Cardiac fibroblast (primary cell): ENCODE measurements around the gene CDK6.

Experiments
- DNase-seq, 2 donors: peaks; one replicate each; pipeline versions ENCODE4 v3.0.0 to v3.0.0-alpha.2; 2010; ENCODE audit warnings: low read depth in 2 of 2
- H3K4me3 ChIP-seq, 2 donors: replicated peaks in 1 of 2; 1 replicate in 1 of 2; 2 replicates in 1 of 2; pipeline ENCODE4 v1.5.1; 2011; ENCODE audit warnings: low read depth in 2 of 2, low read length in 2 of 2, mild to moderate bottlenecking in 2 of 2, moderate library complexity in 1 of 2
- TF ChIP-seq, protein P1 (sequence below): IDR thresholded peaks from one replicate; pipeline ENCODE4 v1.5.1; 2011; ENCODE audit warnings: low read depth, mild to moderate bottlenecking, low read length, inconsistent platforms

The CDK6 gene

DNA sequence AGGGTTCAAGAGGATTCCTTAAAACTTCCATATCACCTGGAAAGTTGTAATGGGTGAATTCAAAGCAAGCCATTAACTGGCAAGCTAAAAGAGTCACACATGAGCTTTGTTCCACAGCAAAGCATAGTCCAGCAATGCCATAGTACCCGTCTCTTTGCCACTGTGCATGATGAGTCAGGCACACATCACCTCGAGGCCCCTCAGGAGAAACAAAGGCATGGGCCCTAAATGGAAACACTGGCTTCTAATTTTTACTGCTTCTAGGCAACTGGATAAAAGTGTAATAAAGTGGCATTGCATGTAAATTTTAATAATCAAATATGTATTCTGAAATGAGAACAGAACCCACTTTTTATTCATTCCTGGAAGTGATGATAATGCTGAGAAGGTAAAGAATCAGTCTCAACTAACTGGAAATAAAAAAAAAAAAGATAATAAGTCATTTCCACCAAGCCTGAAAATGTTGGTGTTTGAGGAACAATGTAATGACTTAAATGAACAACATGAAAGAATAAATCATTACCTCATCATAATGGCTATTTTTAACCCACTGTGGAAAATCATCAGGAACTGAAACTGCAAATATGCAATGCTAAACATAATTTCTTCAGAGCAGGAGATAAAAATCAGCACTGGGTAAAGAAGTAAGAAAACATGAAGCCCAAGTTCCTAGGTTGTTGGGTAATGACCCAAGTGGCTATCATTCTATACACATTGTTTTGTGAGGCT lies 104.9 kb downstream of the CDK6 start:
- peak; percentile 34 to 62 for DNase-seq

DNA sequence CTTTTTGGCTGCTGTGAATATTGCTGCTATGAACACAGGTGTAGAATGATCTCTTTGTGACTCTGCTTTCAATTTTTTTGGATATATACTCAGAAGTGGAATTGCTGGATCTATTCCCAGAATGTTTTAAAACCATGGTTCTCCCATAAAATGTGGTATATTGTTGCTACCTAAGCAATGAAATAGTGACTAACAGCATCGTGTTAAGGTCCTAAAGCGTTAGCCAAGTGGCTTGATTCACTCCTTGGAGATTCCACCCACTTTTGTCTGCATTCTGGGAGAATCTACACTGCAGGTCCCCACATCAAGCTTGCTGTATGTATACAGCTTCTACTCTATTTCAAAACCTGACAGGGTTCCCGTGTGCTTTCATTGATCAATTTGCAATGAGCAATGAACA lies 105.6 kb downstream of the CDK6 start:
- H3K4me3 ChIP-seq = no peak overlapping the region
- TF ChIP-seq, protein P1, sequence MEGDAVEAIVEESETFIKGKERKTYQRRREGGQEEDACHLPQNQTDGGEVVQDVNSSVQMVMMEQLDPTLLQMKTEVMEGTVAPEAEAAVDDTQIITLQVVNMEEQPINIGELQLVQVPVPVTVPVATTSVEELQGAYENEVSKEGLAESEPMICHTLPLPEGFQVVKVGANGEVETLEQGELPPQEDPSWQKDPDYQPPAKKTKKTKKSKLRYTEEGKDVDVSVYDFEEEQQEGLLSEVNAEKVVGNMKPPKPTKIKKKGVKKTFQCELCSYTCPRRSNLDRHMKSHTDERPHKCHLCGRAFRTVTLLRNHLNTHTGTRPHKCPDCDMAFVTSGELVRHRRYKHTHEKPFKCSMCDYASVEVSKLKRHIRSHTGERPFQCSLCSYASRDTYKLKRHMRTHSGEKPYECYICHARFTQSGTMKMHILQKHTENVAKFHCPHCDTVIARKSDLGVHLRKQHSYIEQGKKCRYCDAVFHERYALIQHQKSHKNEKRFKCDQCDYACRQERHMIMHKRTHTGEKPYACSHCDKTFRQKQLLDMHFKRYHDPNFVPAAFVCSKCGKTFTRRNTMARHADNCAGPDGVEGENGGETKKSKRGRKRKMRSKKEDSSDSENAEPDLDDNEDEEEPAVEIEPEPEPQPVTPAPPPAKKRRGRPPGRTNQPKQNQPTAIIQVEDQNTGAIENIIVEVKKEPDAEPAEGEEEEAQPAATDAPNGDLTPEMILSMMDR = no peak
- peak in 1 of 2 donors; percentile 43 for DNase-seq

More for the DNA sequence above, 104.9 kb downstream of the CDK6 start:
- H3K4me3 ChIP-seq = no peak overlapping the region
- TF ChIP-seq, protein P1 = no peak

DNA sequence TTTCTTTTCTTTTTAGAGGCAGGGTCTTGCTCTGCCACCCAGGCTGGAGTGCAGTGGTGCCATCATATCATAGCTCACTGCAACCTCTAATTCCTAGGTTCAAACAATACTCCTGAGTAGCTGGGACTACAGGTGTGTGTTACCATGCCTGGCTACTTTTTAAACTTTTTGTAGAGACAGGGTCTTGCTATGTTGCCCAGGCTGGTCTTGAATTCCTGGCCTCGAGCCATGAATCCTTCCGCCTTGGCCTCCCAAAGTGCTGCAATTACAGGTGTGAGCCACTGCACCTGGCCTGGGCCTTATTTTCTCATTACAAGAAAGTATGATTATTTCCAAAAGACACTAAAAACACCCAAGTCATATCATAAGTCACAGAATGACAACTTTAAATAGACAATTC lies 106.6 kb downstream of the CDK6 start:
- H3K4me3 ChIP-seq = no peak overlapping the region
- TF ChIP-seq, protein P1 = no peak
- no peak for DNase-seq

DNA sequence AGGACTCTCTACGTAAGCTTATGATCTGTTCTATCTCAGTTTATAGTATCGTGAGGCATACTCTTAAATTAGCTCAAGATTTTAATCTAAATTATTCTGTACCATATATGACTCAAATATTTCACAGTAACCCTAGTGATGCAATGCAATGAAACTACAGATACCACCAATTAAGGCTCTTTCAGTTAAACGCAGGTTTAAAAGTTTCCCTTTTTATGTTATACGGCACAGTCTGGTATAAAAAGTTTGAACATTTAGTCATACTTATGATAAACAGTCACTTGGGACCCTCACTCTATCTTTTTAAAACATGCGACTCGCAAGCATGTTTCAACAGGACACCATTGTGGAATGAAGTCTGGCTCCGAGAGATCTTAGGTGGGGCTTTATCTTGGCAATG lies 107.2 kb downstream of the CDK6 start:
- H3K4me3 ChIP-seq = no peak overlapping the region
- peak; percentile 13 to 42 for DNase-seq
- TF ChIP-seq, protein P1 = no peak

DNA sequence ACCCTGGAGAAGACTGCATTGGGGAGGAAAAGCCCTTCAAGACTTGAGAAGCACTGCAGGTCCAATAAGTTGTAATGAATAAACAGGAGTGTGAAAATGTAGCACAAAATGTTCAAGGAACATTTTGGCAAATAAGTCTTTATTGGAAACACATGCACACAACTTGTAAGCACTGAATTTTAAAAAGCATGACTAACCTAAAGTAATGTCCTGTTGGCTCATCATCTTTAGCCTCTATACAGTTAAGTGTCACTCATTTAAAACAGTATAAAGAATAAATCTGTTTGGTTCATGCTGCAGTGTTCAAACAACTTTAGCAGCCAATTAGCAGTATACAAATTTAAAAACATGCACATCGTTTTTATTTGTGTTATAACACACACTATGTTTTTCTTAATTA lies 108.6 kb downstream of the CDK6 start:
- peak in 1 of 2 donors; percentile 30 for DNase-seq
- TF ChIP-seq, protein P1 = no peak
- no peak overlapping the region for H3K4me3 ChIP-seq

DNA sequence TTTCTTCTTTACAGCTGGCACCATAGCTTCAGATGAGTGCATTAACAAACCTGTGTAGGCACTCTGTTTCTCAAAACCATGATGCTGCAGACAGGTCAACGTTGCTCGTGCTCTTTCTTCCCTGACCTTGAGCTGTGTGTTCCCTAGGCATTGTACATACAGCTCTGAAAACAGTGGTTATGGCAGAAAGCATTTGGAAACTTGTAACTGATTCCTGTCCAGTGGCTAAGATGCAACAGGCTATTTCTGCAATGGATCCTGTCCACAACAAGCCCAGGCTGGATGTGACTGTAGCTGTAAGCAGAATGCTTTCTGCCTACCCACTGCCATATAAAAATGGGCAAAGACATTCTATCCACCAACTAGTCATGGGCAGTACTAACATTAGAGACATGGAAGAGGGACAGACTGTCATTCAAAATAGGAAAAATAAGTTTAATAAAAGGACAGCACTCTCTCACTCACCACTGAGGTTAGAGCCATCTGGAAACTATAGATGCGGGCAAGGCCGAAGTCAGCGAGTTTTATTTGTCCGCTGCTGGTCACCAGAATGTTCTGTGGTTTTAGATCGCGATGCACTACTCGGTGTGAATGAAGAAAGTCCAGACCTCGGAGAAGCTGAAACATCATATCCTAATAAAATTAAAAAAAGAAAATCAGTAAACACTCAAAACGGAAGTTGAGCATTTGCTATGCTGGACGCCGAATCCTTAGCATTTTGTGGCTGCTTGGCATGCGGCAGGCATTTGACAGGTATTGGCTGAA lies 111.0 kb downstream of the CDK6 start:
- H3K4me3 ChIP-seq = no peak overlapping the region
- no peak for DNase-seq

More for the DNA sequence above, 111.0 kb downstream of the CDK6 start:
- TF ChIP-seq, protein P1 = no peak
